Neural cell (in vitro differentiated cells): ENCODE measurements around the gene RGL4. TPM values are rescaled to one million over a fixed set of nuclear protein-coding genes. Genes with fewer than 3 reads are reported as not detected.

Experiments
- H2AFZ ChIP-seq: fragments of 200-600, 300-800 bp; sonication (generic), shearing (Covaris generic); 2 replicates; pipeline ENCODE4 v1.6.0; 2014; ENCODE audit warnings: low read depth, mild to moderate bottlenecking, antibody characterized with exemption, low read length, moderate library complexity
- H3F3A ChIP-seq: fragments of 200-600 bp; shearing (Covaris generic); 2 replicates; pipeline ENCODE4 v1.6.1; 2016; ENCODE audit warnings: mild to moderate bottlenecking, moderate library complexity, mixed read lengths, antibody characterized with exemption, low read length; ENCODE audit not compliant: insufficient read depth, poor library complexity, severe bottlenecking
- H3K27ac ChIP-seq: fragments of 200-600, 300-800 bp; sonication (generic), shearing (Covaris generic); 2 replicates; pipeline ENCODE4 v1.5.1; 2014; ENCODE audit warnings: mild to moderate bottlenecking, low read length, moderate library complexity
- H3K27me3 ChIP-seq: fragments of 300-800, 200-600 bp; sonication (generic), shearing (Covaris generic); 2 replicates; pipeline ENCODE4 v1.6.0; 2014; ENCODE audit warnings: mild to moderate bottlenecking, low read depth, low read length, moderate library complexity; ENCODE audit not compliant: insufficient read depth
- H3K36me3 ChIP-seq: fragments of 300-800, 200-600 bp; sonication (generic), shearing (Covaris generic); 2 replicates; pipeline ENCODE4 v1.5.1; 2014; ENCODE audit warnings: mild to moderate bottlenecking, antibody characterized with exemption, low read length, moderate library complexity; ENCODE audit not compliant: insufficient read depth
- H3K4me2 ChIP-seq: fragments of 300-800, 200-600 bp; sonication (generic), shearing (Covaris generic); 2 replicates; pipeline ENCODE4 v1.6.0; 2014; ENCODE audit warnings: mild to moderate bottlenecking, low read length
- H3K4me3 ChIP-seq: fragments of 300-800, 200-600 bp; sonication (generic), shearing (Covaris generic); 2 replicates; pipeline ENCODE4 v1.5.1; 2014; ENCODE audit warnings: mild to moderate bottlenecking, low read length, moderate library complexity
- H3K79me2 ChIP-seq: fragments of 200-600 bp; shearing (Covaris generic); replicated peaks from 2 replicates; pipeline ENCODE4 v1.6.0; 2014; ENCODE audit warnings: mild to moderate bottlenecking, low read length, moderate library complexity; ENCODE audit not compliant: insufficient read depth
- H3K9ac ChIP-seq: fragments of 300-800, 200-600 bp; sonication (generic), shearing (Covaris generic); 2 replicates; pipeline ENCODE4 v1.6.1; 2016; ENCODE audit warnings: mild to moderate bottlenecking, low read length, mixed read lengths
- H3K9me2 ChIP-seq: fragments of 200-600 bp; shearing (Covaris generic); 2 replicates; pipeline ENCODE4 v1.6.1; 2016; ENCODE audit warnings: mild to moderate bottlenecking, low read length, mixed read lengths; ENCODE audit not compliant: insufficient read depth
- H3K9me3 ChIP-seq: fragments of 200-600, 300-800 bp; sonication (generic), shearing (Covaris generic); 2 replicates; pipeline ENCODE4 v1.6.1; 2016; ENCODE audit warnings: mild to moderate bottlenecking, mixed run types, low read length, moderate library complexity, mixed read lengths
- H4K20me1 ChIP-seq: fragments of 200-600 bp; shearing (Covaris generic); 2 replicates; pipeline ENCODE4 v1.6.1; 2016; ENCODE audit warnings: mild to moderate bottlenecking, mixed run types; ENCODE audit not compliant: insufficient read depth
- CTCF ChIP-seq: fragments of 450-650 bp; IDR thresholded peaks from 2 replicates; pipeline ENCODE4 v1.5.1; 2014; ENCODE audit warnings: antibody characterized with exemption, mild to moderate bottlenecking, moderate library complexity; ENCODE audit not compliant: poor library complexity, severe bottlenecking
- EP300 ChIP-seq: fragments of 450-650 bp; conservative IDR thresholded peaks from 2 replicates; pipeline ENCODE4 v1.6.1; 2014; ENCODE audit warnings: antibody characterized with exemption, mild to moderate bottlenecking, moderate library complexity; ENCODE audit not compliant: poor library complexity, severe bottlenecking
- EZH2 ChIP-seq: fragments of 200-600, 300-800 bp; shearing (Covaris generic), sonication (generic); IDR thresholded peaks from 2 replicates; pipeline ENCODE4 v1.6.1; 2014; ENCODE audit warnings: antibody characterized with exemption, low read length, borderline replicate concordance, mild to moderate bottlenecking; ENCODE audit not compliant: insufficient read depth, poor library complexity, severe bottlenecking
- MXI1 ChIP-seq: fragments of 450-650 bp; conservative IDR thresholded peaks from 2 replicates; pipeline ENCODE4 v1.6.1; 2014; ENCODE audit warnings: antibody characterized with exemption, mild to moderate bottlenecking; ENCODE audit not compliant: poor library complexity, severe bottlenecking
- POLR2AphosphoS5 ChIP-seq: IDR thresholded peaks from 2 replicates; pipeline ENCODE4 v1.6.1; 2012
- RAD21 ChIP-seq: fragments of 450-650 bp; conservative IDR thresholded peaks from 2 replicates; pipeline ENCODE4 v1.6.1; 2014; ENCODE audit warnings: antibody characterized with exemption, mild to moderate bottlenecking, moderate library complexity
- REST ChIP-seq: IDR thresholded peaks from 2 replicates; pipeline ENCODE4 v1.6.1; 2012; ENCODE audit warnings: borderline replicate concordance
- SMC3 ChIP-seq: fragments of 450-650 bp; conservative IDR thresholded peaks from 2 replicates; pipeline ENCODE4 v1.6.1; 2014; ENCODE audit warnings: antibody characterized with exemption, mild to moderate bottlenecking, moderate library complexity; ENCODE audit not compliant: poor library complexity
- TAF1 ChIP-seq: IDR thresholded peaks from 2 replicates; pipeline ENCODE4 v1.6.1; 2012; ENCODE audit warnings: low read depth
- polyA plus RNA-seq: library from polyadenylated mRNA; depleted of rRNA; stranded (reverse); fragments of >200 nt; gene quantifications from 2 replicates; pipeline ENCODE4 v1.2.3, GENCODE V29; 2014

The RGL4 gene
- polyA plus RNA-seq, 1 donor from 2014 or later, result not detected

GRCh38 chr22:23744001-23744400 lies 53.2 kb downstream of the RGL4 start:
- no peak overlapping the region for H3K27ac ChIP-seq
- H3K9me2 ChIP-seq, result no peaks in the 10 kb centered on the region
- no peak overlapping the region for H3K9ac ChIP-seq
- H3K79me2 ChIP-seq, result no peaks in the 10 kb centered on the region
- no peak overlapping the region for H2AFZ ChIP-seq
- H3F3A ChIP-seq, result no peaks in the 10 kb centered on the region
- no peaks in the 10 kb centered on the region for H4K20me1 ChIP-seq
- H3K27me3 ChIP-seq, result no peaks in the 10 kb centered on the region
- no peaks in the 10 kb centered on the region for H3K9me3 ChIP-seq
- H3K4me3 ChIP-seq, result no peak overlapping the region
- no peaks in the 10 kb centered on the region for H3K36me3 ChIP-seq
- TF ChIP-seq POLR2AphosphoS5, result no peak
- TF ChIP-seq MXI1, result no peak
- TF ChIP-seq RAD21, result no peak
- TF ChIP-seq EZH2, result no peak
- no peak for TF ChIP-seq CTCF
- TF ChIP-seq SMC3, result no peak
- TF ChIP-seq REST, result no peak
- TF ChIP-seq EP300, result no peak
- no peak for TF ChIP-seq TAF1
- H3K4me2 ChIP-seq, result no peak overlapping the region

GRCh38 chr22:23744485-23744884 lies 53.7 kb downstream of the RGL4 start:
- Histone ChIP-seq H3K9me2 (no peaks in the 10 kb centered on the region), H3K4me3 (no peak overlapping the region), H3K9me3 (no peaks in the 10 kb centered on the region), H3K27ac (no peak overlapping the region), H3K9ac (no peak overlapping the region), H3K27me3 (no peaks in the 10 kb centered on the region), H3K4me2 (no peak overlapping the region), H4K20me1 (no peaks in the 10 kb centered on the region), H3K36me3 (no peaks in the 10 kb centered on the region), H3F3A (no peaks in the 10 kb centered on the region), H3K79me2 (no peaks in the 10 kb centered on the region), H2AFZ (no peak overlapping the region)
- TF ChIP-seq RAD21 (no peak), REST (no peak), CTCF (no peak), SMC3 (no peak), TAF1 (no peak), MXI1 (no peak), EP300 (no peak), EZH2 (no peak), POLR2AphosphoS5 (no peak)
